IMR-90 (cell line): ENCODE data around the gene TASP1. TPM values are rescaled to one million over a fixed set of nuclear protein-coding genes. Genes with fewer than 3 reads are reported as not detected.

Source experiments
- ATAC-seq: fragments of 200-7000 bp; cut with Tn5 transposase; 2 replicates; pipeline ENCODE4 v1.9.1; 2020; ENCODE audit warnings: low read depth, mild to moderate bottlenecking, moderate library complexity
- BruUV-seq: library from RNA; stranded (reverse); fragments of 400-500 nt; replicated peaks from 2 replicates; lab custom pipeline; 2021; lab: Mats Ljungman, UMichigan
- CTCF ChIA-PET: fragments of 300-600 bp; formaldehyde crosslinking; extraction: SDS; loops from one replicate; lab custom pipeline; 2021; ENCODE audit warnings: antibody characterized with exemption; lab: Yijun Ruan, JAX
- POLR2A ChIA-PET: fragments of 300-600 bp; sonication (Branson Sonifier 250); formaldehyde crosslinking; loops from one replicate; lab custom pipeline; 2022; ENCODE audit warnings: antibody characterized with exemption; ENCODE audit not compliant: unreplicated experiment; lab: Charles Lee
- DNase-seq: peaks from one replicate; pipeline ENCODE4 v3.0.0; 2013
- H2AFZ ChIP-seq: replicated peaks from 2 replicates; pipeline ENCODE3; 2013; ENCODE audit warnings: low read length, mild to moderate bottlenecking; ENCODE audit not compliant: poor library complexity
- H2AK5ac ChIP-seq: 2 replicates; pipeline ENCODE4 v1.6.1; 2013; ENCODE audit warnings: low read depth, low read length, inconsistent platforms
- H2AK9ac ChIP-seq: replicated peaks from 2 replicates; pipeline ENCODE3; 2013; ENCODE audit warnings: mild to moderate bottlenecking, low read depth, low read length, moderate library complexity; ENCODE audit not compliant: poor library complexity
- H2BK120ac ChIP-seq: 2 replicates; pipeline ENCODE4 v1.6.1; 2013; ENCODE audit warnings: low read depth, low read length, inconsistent platforms
- H2BK15ac ChIP-seq: 3 replicates; pipeline ENCODE4 v1.6.1; 2013; ENCODE audit warnings: low read depth, low read length, inconsistent platforms
- H2BK20ac ChIP-seq: 2 replicates; pipeline ENCODE4 v1.6.1; 2013; ENCODE audit warnings: low read depth, mild to moderate bottlenecking, inconsistent platforms, low read length, moderate library complexity
- H2BK5ac ChIP-seq: 2 replicates; pipeline ENCODE4 v1.6.1; 2013; ENCODE audit warnings: mild to moderate bottlenecking, low read depth, low read length, inconsistent platforms; ENCODE audit not compliant: poor library complexity, severe bottlenecking
- H3K14ac ChIP-seq: replicated peaks from 2 replicates; pipeline ENCODE4 v1.6.1; 2013; ENCODE audit warnings: low read depth, low read length, inconsistent platforms
- H3K18ac ChIP-seq: 2 replicates; pipeline ENCODE4 v1.6.1; 2013; ENCODE audit warnings: low read depth, low read length, control low read depth
- H3K23ac ChIP-seq: 2 replicates; pipeline ENCODE4 v1.6.1; 2013; ENCODE audit warnings: low read depth, low read length, inconsistent platforms
- H3K27ac ChIP-seq: 2 replicates; pipeline ENCODE4 v1.5.1; 2013; ENCODE audit warnings: mild to moderate bottlenecking, control low read depth, low read length; ENCODE audit not compliant: insufficient read depth
- H3K27me3 ChIP-seq: 2 replicates; pipeline ENCODE4 v1.6.1; 2013; ENCODE audit warnings: low read length; ENCODE audit not compliant: control insufficient read depth, insufficient read depth
- H3K36me3 ChIP-seq: 2 replicates; pipeline ENCODE4 v1.6.1; 2013; ENCODE audit warnings: low read length, mixed read lengths; ENCODE audit not compliant: control insufficient read depth, insufficient read depth
- H3K4ac ChIP-seq: 2 replicates; pipeline ENCODE4 v1.6.1; 2013; ENCODE audit warnings: low read depth, low read length, inconsistent platforms
- H3K4me1 ChIP-seq: 2 replicates; pipeline ENCODE4 v1.6.1; 2013; ENCODE audit warnings: low read length, mixed read lengths; ENCODE audit not compliant: control insufficient read depth, insufficient read depth
- H3K4me2 ChIP-seq: 2 replicates; pipeline ENCODE4 v1.6.1; 2013; ENCODE audit warnings: low read depth, mild to moderate bottlenecking, control low read depth, low read length, moderate library complexity
- H3K4me3 ChIP-seq: 2 replicates; pipeline ENCODE4 v1.5.1; 2013; ENCODE audit warnings: low read depth, mild to moderate bottlenecking, control low read depth, low read length, moderate library complexity; ENCODE audit not compliant: insufficient read depth
- H3K56ac ChIP-seq: 2 replicates; pipeline ENCODE4 v1.6.1; 2013; ENCODE audit warnings: low read length, inconsistent platforms; ENCODE audit not compliant: insufficient read depth; ENCODE audit errors: extremely low read depth
- H3K79me1 ChIP-seq, 2 experiments: 2 replicates each; pipeline ENCODE4 v1.6.1; 2013; ENCODE audit warnings: low read length in 2 of 2, inconsistent platforms in 1 of 2, low read depth in 1 of 2
- H3K9ac ChIP-seq: 2 replicates; pipeline ENCODE4 v1.6.1; 2013; ENCODE audit warnings: low read depth, low read length, control low read depth
- H3K9me1 ChIP-seq: 2 replicates; pipeline ENCODE4 v1.6.1; 2013; ENCODE audit warnings: low read length, inconsistent platforms; ENCODE audit not compliant: insufficient read depth
- H3K9me3 ChIP-seq: 2 replicates; pipeline ENCODE4 v1.6.1; 2013; ENCODE audit warnings: low read length; ENCODE audit not compliant: control insufficient read depth, insufficient read depth
- H4K20me1 ChIP-seq: 2 replicates; pipeline ENCODE4 v1.6.1; 2013; ENCODE audit warnings: low read length, inconsistent platforms; ENCODE audit not compliant: insufficient read depth
- H4K5ac ChIP-seq: 2 replicates; pipeline ENCODE4 v1.6.1; 2013; ENCODE audit warnings: mild to moderate bottlenecking, low read depth, low read length, control low read depth
- H4K8ac ChIP-seq, 2 experiments: 2 replicates each; pipeline ENCODE4 v1.6.1; 2013; ENCODE audit warnings: low read depth in 2 of 2, low read length in 2 of 2, control low read depth in 1 of 2, inconsistent platforms in 1 of 2
- H4K91ac ChIP-seq: 2 replicates; pipeline ENCODE4 v1.6.1; 2013; ENCODE audit warnings: low read depth, low read length, inconsistent platforms; ENCODE audit not compliant: insufficient read depth
- CEBPB ChIP-seq: IDR thresholded peaks from 2 replicates; pipeline ENCODE4 v1.6.1; 2012; ENCODE audit warnings: low read depth, low read length, improper control_type of control experiment
- CHD1 ChIP-seq: IDR thresholded peaks from 2 replicates; pipeline ENCODE4 v1.6.1; 2012; ENCODE audit warnings: low read depth, low read length, improper control_type of control experiment
- MAFK ChIP-seq: IDR thresholded peaks from 2 replicates; pipeline ENCODE4 v1.6.1; 2012; ENCODE audit warnings: low read depth, low read length, improper control_type of control experiment
- MXI1 ChIP-seq: IDR thresholded peaks from 2 replicates; pipeline ENCODE4 v1.6.1; 2012; ENCODE audit warnings: low read depth, mild to moderate bottlenecking, low read length, moderate library complexity, borderline replicate concordance
- RAD21 ChIP-seq: IDR thresholded peaks from 2 replicates; pipeline ENCODE4 v1.6.1; 2012; ENCODE audit warnings: low read length, improper control_type of control experiment
- RCOR1 ChIP-seq: IDR thresholded peaks from 2 replicates; pipeline ENCODE4 v1.6.1; 2012; ENCODE audit warnings: mild to moderate bottlenecking, low read length, improper control_type of control experiment; ENCODE audit not compliant: insufficient replicate concordance
- SMC3 ChIP-seq: fragments of 150-350 bp; IDR thresholded peaks from 2 replicates; pipeline ENCODE4 v1.6.1; 2016; ENCODE audit warnings: low read depth, mild to moderate bottlenecking, antibody characterized with exemption, low read length, moderate library complexity
- WGBS, 2 experiments: methylation state at CpG; one replicate each; pipeline versions ENCODE4 v1.1.5 to v1.1.7; 2013; ENCODE audit warnings: missing lambda C conversion rate in 2 of 2; ENCODE audit not compliant: insufficient read length in 1 of 2; ENCODE audit errors: extremely low coverage in 2 of 2; 5-methylcytosine and 5-hydroxymethylcytosine counted together
- dilution Hi-C: fragments of 300-500 bp; cut with HindIII; formaldehyde crosslinking; loops from one replicate; pipeline ENCODE4 v1.14.3; 2018; ENCODE audit warnings: low sequenced_read_pairs; ENCODE audit not compliant: unreplicated experiment
- in situ Hi-C: fragments of 300-500 bp; cut with MboI; formaldehyde crosslinking; loops from 3 replicates; pipeline ENCODE4 v1.14.3; 2019; ENCODE audit warnings: low sequenced_read_pairs, inconsistent platforms, mixed read lengths
- intact Hi-C: fragments of 100-400 bp; cut with micrococcal nuclease; formaldehyde crosslinking; loops from 2 replicates; pipeline ENCODE4 v1.10.0; 2022
- polyA plus RNA-seq, 3 experiments: library from polyadenylated mRNA; depleted of rRNA; stranded (reverse); fragments of >200 nt; gene quantifications; 2 replicates each; pipeline ENCODE4 v1.2.3, GENCODE V29; 2012; ENCODE audit warnings: low replicate concordance in 1 of 3
- total RNA-seq: library from RNA; depleted of rRNA; stranded (reverse); fragments of >200 nt; gene quantifications from 2 replicates; pipeline ENCODE4 v1.2.3, GENCODE V29; 2012
- TF ChIP-seq, protein P1 (sequence below): fragments of 150-350 bp; IDR thresholded peaks from 2 replicates; pipeline ENCODE4 v1.6.1; 2017; ENCODE audit warnings: mild to moderate bottlenecking, antibody characterized with exemption, low read length, low read depth

The TASP1 gene
- total and polyA plus RNA-seq, 2 of the 4 experiments (the other 2 are of a cell fraction): 3.9 to 7.9 TPM

DNA sequence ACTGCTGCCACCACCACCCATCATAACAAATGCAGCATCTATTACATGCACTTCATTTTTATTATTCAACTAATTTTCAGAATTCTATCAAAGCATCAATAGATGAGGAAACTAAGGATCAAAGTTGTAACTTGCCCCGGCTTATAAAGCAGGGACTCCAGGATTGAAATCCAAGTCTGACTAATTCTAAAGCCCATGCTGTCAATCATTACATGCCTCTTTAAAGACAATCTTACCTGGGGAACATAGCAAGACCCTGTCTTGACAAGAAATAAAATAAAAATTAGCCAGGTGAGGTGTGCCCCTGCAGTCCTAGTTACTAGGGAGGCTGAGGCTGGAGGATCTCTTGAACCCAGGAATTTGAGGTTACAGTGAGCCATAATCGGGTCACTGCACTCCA lies 235.3 kb downstream of the TASP1 start:
- Histone ChIP-seq H3K4ac (no peak overlapping the region), H4K91ac (no peak overlapping the region), H4K8ac (no peak overlapping the region), H3K9me3 (no peaks in the 10 kb centered on the region), H2BK15ac (no peak overlapping the region), H2BK120ac (no peak overlapping the region), H3K18ac (no peak overlapping the region), H3K27ac (no peak overlapping the region), H2AFZ (no peak overlapping the region), H4K5ac (no peak overlapping the region), H3K14ac (no peak overlapping the region), H3K4me2 (no peak overlapping the region), H2BK20ac (no peak overlapping the region), H2AK9ac (no peak overlapping the region), H3K4me1 (no peaks in the 10 kb centered on the region; the same call in 1 of the 2 replicates), H3K4me3 (no peak overlapping the region), H2BK5ac (no peak overlapping the region), H3K36me3 (no peaks in the 10 kb centered on the region), H3K79me1 (no peaks in the 10 kb centered on the region), H2AK5ac (no peak overlapping the region), H3K56ac (no peak overlapping the region), H3K9me1 (no peaks in the 10 kb centered on the region; the same call in 1 of the 2 replicates), H4K20me1 (no peaks in the 10 kb centered on the region), H3K27me3 (no peaks in the 10 kb centered on the region), H3K23ac (no peak overlapping the region), H3K9ac (no peak overlapping the region)
- WGBS, 2 experiments: no CpG with 5 or more reads among the region's 2 CpGs
- ChIA-PET POLR2A (no interaction called here), CTCF (no interaction called here)
- BruUV-seq: no TSS peak
- no peak for ATAC-seq
- TF ChIP-seq MXI1: no peak
- TF ChIP-seq SMC3: no peak
- TF ChIP-seq, protein P1, sequence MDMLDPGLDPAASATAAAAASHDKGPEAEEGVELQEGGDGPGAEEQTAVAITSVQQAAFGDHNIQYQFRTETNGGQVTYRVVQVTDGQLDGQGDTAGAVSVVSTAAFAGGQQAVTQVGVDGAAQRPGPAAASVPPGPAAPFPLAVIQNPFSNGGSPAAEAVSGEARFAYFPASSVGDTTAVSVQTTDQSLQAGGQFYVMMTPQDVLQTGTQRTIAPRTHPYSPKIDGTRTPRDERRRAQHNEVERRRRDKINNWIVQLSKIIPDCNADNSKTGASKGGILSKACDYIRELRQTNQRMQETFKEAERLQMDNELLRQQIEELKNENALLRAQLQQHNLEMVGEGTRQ: no peak
- no peak for TF ChIP-seq CHD1
- no peak for TF ChIP-seq CEBPB
- no peak for TF ChIP-seq MAFK
- no peak for TF ChIP-seq RCOR1
- no peak for TF ChIP-seq RAD21
- intact Hi-C loops: no loop called here
- dilution Hi-C loops: no loop called here
- in situ Hi-C loops: no loop called here
- no peak for DNase-seq
